ENCODE data around the gene SLC6A1. TPM values are rescaled to one million over a fixed set of nuclear protein-coding genes. Genes with fewer than 3 reads are reported as not detected.

The SLC6A1 gene
- total RNA-seq, 1 donor from 2014 or later = 0.52 TPM

- Histone ChIP-seq H3F3A (ENCODE audit: low read depth) (no peaks in the 10 kb centered on the region), H3K27me3 (peaks cover 26% of the 10 kb centered on the region), H3K9ac (no peak overlapping the region), H2AFZ (replicated peaks) (no peak overlapping the region), H3K79me2 (ENCODE audit: low read depth) (no peaks in the 10 kb centered on the region), H3K27ac (no peak overlapping the region), H3K9me3 (ENCODE audit: low read depth) (no peaks in the 10 kb centered on the region), H3K4me3 (no peak overlapping the region), H3K36me3 (no peaks in the 10 kb centered on the region), H4K20me1 (ENCODE audit: low read depth) (no peaks in the 10 kb centered on the region), H3K4me1 (no peaks in the 10 kb centered on the region), H3K4me2 (no peak overlapping the region)
- H3K36me3 Mint-ChIP-seq = no peaks in the 10 kb centered on the region
- no peaks in the 10 kb centered on the region for H3K9me3 Mint-ChIP-seq
- H3K4me3 Mint-ChIP-seq = no peak overlapping the region
- TF ChIP-seq, protein P1, sequence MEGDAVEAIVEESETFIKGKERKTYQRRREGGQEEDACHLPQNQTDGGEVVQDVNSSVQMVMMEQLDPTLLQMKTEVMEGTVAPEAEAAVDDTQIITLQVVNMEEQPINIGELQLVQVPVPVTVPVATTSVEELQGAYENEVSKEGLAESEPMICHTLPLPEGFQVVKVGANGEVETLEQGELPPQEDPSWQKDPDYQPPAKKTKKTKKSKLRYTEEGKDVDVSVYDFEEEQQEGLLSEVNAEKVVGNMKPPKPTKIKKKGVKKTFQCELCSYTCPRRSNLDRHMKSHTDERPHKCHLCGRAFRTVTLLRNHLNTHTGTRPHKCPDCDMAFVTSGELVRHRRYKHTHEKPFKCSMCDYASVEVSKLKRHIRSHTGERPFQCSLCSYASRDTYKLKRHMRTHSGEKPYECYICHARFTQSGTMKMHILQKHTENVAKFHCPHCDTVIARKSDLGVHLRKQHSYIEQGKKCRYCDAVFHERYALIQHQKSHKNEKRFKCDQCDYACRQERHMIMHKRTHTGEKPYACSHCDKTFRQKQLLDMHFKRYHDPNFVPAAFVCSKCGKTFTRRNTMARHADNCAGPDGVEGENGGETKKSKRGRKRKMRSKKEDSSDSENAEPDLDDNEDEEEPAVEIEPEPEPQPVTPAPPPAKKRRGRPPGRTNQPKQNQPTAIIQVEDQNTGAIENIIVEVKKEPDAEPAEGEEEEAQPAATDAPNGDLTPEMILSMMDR (IDR thresholded peaks at IDR 0.05) = no peak
- TF ChIP-seq EZH2 (IDR thresholded peaks at IDR 0.05) (no peak), EZH2phosphoT487 (IDR thresholded peaks at IDR 0.05) (no peak)
- peaks cover 13% of the 10 kb centered on the region for H3K27me3 Mint-ChIP-seq (ENCODE audit: insufficient read depth, low read depth)
- peaks cover 11% of the 10 kb centered on the region for H3K4me1 Mint-ChIP-seq
- no peak overlapping the region for H3K27ac Mint-ChIP-seq
- DNase-seq (ENCODE audit: low spot score) = no peak
Measured at GRCh38 chr3:11084098-11084497, 91.5 kb downstream of the SLC6A1 start.

DNA sequence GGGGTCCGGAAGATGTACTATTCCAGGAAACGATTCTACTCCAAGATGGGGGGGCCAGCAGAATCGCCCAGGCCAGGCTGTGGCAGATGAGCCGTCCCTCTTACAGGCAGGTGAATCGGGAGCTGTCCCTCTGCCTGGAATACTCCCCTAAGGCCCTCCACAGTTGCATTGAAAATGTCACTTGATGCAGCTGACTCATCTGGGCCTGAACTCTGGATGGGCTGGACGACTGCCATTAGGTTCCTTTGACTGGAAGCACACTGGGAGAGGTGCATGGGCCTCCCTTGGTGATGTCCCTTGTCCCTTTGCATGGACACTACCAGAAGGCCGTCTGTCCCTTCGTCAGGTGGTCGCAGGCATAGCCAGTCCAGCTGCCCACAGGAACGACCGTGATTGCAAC, 92.1 kb downstream of the SLC6A1 start:
- Mint-ChIP-seq H3K27ac (no peak overlapping the region), H3K27me3 (ENCODE audit: insufficient read depth, low read depth) (peaks cover 7% of the 10 kb centered on the region), H3K36me3 (no peaks in the 10 kb centered on the region), H3K4me1 (peaks cover 9% of the 10 kb centered on the region), H3K9me3 (no peaks in the 10 kb centered on the region), H3K4me3 (no peak overlapping the region)
- Histone ChIP-seq H3K4me3 (no peak overlapping the region), H3F3A (ENCODE audit: low read depth) (no peaks in the 10 kb centered on the region), H2AFZ (replicated peaks) (no peak overlapping the region), H3K9me3 (ENCODE audit: low read depth) (no peaks in the 10 kb centered on the region), H3K4me2 (no peak overlapping the region), H3K4me1 (no peaks in the 10 kb centered on the region), H3K9ac (no peak overlapping the region), H3K36me3 (no peaks in the 10 kb centered on the region), H3K27ac (no peak overlapping the region), H4K20me1 (ENCODE audit: low read depth) (no peaks in the 10 kb centered on the region), H3K27me3 (peaks cover 26% of the 10 kb centered on the region), H3K79me2 (ENCODE audit: low read depth) (no peaks in the 10 kb centered on the region)
- no peak for TF ChIP-seq EZH2 (IDR thresholded peaks at IDR 0.05)
- TF ChIP-seq, protein P1 (IDR thresholded peaks at IDR 0.05) = no peak
- DNase-seq (ENCODE audit: low spot score) = no peak

- Histone ChIP-seq H4K20me1 (ENCODE audit: low read depth) (no peaks in the 10 kb centered on the region), H3K9me3 (ENCODE audit: low read depth) (no peaks in the 10 kb centered on the region), H3K27me3 (peaks cover 26% of the 10 kb centered on the region), H3K36me3 (no peaks in the 10 kb centered on the region), H3K4me1 (no peaks in the 10 kb centered on the region), H3K4me3 (no peak overlapping the region), H3F3A (ENCODE audit: low read depth) (no peaks in the 10 kb centered on the region), H2AFZ (replicated peaks) (no peak overlapping the region), H3K27ac (no peak overlapping the region), H3K79me2 (ENCODE audit: low read depth) (no peaks in the 10 kb centered on the region), H3K4me2 (no peak overlapping the region), H3K9ac (no peak overlapping the region)
- peaks cover 9% of the 10 kb centered on the region for H3K4me1 Mint-ChIP-seq
- no peak overlapping the region for H3K4me3 Mint-ChIP-seq
- no peak for TF ChIP-seq EZH2 (IDR thresholded peaks at IDR 0.05)
- no peak for TF ChIP-seq EZH2phosphoT487 (IDR thresholded peaks at IDR 0.05)
- TF ChIP-seq, protein P1 (IDR thresholded peaks at IDR 0.05) = no peak
- no peaks in the 10 kb centered on the region for H3K36me3 Mint-ChIP-seq
- DNase-seq (ENCODE audit: low spot score) = no peak
- H3K27ac Mint-ChIP-seq = peak overlapping the region; percentile 67
- H3K9me3 Mint-ChIP-seq = no peaks in the 10 kb centered on the region
- H3K27me3 Mint-ChIP-seq (ENCODE audit: insufficient read depth, low read depth) = peaks cover 7% of the 10 kb centered on the region
Measured at GRCh38 chr3:11085093-11085840, 92.7 kb downstream of the SLC6A1 start.
